ENCODE data around the gene STAU1. TPM values are rescaled to one million over a fixed set of nuclear protein-coding genes. Genes with fewer than 3 reads are reported as not detected.

STAU1 gene
- total RNA-seq, 2 experiments from 2014 or later: 61.4 to 65.8 TPM

GRCh38 chr20:49119988-49120387 lies 68.1 kb downstream of the STAU1 start:
- Mint-ChIP-seq H3K27me3 (no peaks in the 10 kb centered on the region), H3K27ac (no peak overlapping the region), H3K4me1 (ENCODE audit: low read depth) (no peaks in the 10 kb centered on the region), H3K9me3 (no peaks in the 10 kb centered on the region), H3K4me3 (no peak overlapping the region), H3K36me3 (ENCODE audit: low read depth) (peaks cover 94% of the 10 kb centered on the region)
- ATAC-seq (ENCODE audit: poor library complexity) (no peak), DNase-seq (no peak)
- no peak for TF ChIP-seq CTCF (IDR thresholded peaks at IDR 0.05)
- intact Hi-C loops (cut with DNase I, micrococcal nuclease): no loop called here
- no peak overlapping the region for H3K27ac ChIP-seq (ENCODE audit: low read depth in 1 of 2, low read length in 2 of 2)
- POLR2A ChIA-PET: no interaction called here
- no peak overlapping the region for H3K4me3 ChIP-seq (ENCODE audit: low read length)
- CTCF ChIA-PET: no interaction called here
- H3K4me1 ChIP-seq (ENCODE audit: insufficient read depth, low read length): no peaks in the 10 kb centered on the region
- peaks cover 87% of the 10 kb centered on the region for H3K36me3 ChIP-seq (ENCODE audit: insufficient read depth, low read length)
- H3K9me3 ChIP-seq (ENCODE audit: control insufficient read depth in 1 of 2, insufficient read depth in 1 of 2, low read length in 2 of 2): no peaks in the 10 kb centered on the region
- H3K27me3 ChIP-seq (ENCODE audit: control insufficient read depth in 1 of 2, insufficient read depth in 2 of 2, low read length in 2 of 2): no peaks in the 10 kb centered on the region

GRCh38 chr20:49118307-49118706 lies 69.8 kb downstream of the STAU1 start:
- Histone ChIP-seq H3K27ac (ENCODE audit: low read depth in 1 of 2, low read length in 2 of 2) (no peak overlapping the region), H3K4me3 (ENCODE audit: low read length) (no peak overlapping the region), H3K36me3 (ENCODE audit: insufficient read depth, low read length) (peaks cover 88% of the 10 kb centered on the region), H3K4me1 (ENCODE audit: insufficient read depth, low read length) (no peaks in the 10 kb centered on the region), H3K27me3 (ENCODE audit: control insufficient read depth in 1 of 2, insufficient read depth in 2 of 2, low read length in 2 of 2) (no peaks in the 10 kb centered on the region), H3K9me3 (ENCODE audit: control insufficient read depth in 1 of 2, insufficient read depth in 1 of 2, low read length in 2 of 2) (no peaks in the 10 kb centered on the region)
- CTCF ChIA-PET: no interaction called here
- ATAC-seq (ENCODE audit: poor library complexity) (no peak), DNase-seq (no peak)
- POLR2A ChIA-PET: interaction anchor here (0.6 kb wide), 1 partner anchor 58 kb away, joined by 3 read pairs; no protein-coding TSS in a partner anchor
- intact Hi-C loops (cut with DNase I, micrococcal nuclease): no loop called here
- TF ChIP-seq CTCF (IDR thresholded peaks at IDR 0.05): no peak
- no peaks in the 10 kb centered on the region for H3K27me3 Mint-ChIP-seq
- no peaks in the 10 kb centered on the region for H3K9me3 Mint-ChIP-seq
- H3K27ac Mint-ChIP-seq: no peak overlapping the region
- H3K36me3 Mint-ChIP-seq (ENCODE audit: low read depth): peaks cover 96% of the 10 kb centered on the region
- no peaks in the 10 kb centered on the region for H3K4me1 Mint-ChIP-seq (ENCODE audit: low read depth)
- H3K4me3 Mint-ChIP-seq: no peak overlapping the region

GRCh38 chr20:49115564-49115963 lies 72.6 kb downstream of the STAU1 start:
- H3K4me3 Mint-ChIP-seq: no peak overlapping the region
- no peak overlapping the region for H3K27ac Mint-ChIP-seq
- Histone ChIP-seq H3K4me1 (ENCODE audit: insufficient read depth, low read length) (no peaks in the 10 kb centered on the region), H3K4me3 (ENCODE audit: low read length) (no peak overlapping the region), H3K27ac (ENCODE audit: low read depth in 1 of 2, low read length in 2 of 2) (no peak overlapping the region), H3K9me3 (ENCODE audit: control insufficient read depth in 1 of 2, insufficient read depth in 1 of 2, low read length in 2 of 2) (no peaks in the 10 kb centered on the region), H3K36me3 (ENCODE audit: insufficient read depth, low read length) (peaks cover 83% of the 10 kb centered on the region), H3K27me3 (ENCODE audit: control insufficient read depth in 1 of 2, insufficient read depth in 2 of 2, low read length in 2 of 2) (no peaks in the 10 kb centered on the region)
- no peak for ATAC-seq (ENCODE audit: poor library complexity)
- H3K27me3 Mint-ChIP-seq: no peaks in the 10 kb centered on the region
- POLR2A ChIA-PET: no interaction called here
- peaks cover 88% of the 10 kb centered on the region for H3K36me3 Mint-ChIP-seq (ENCODE audit: low read depth)
- no peaks in the 10 kb centered on the region for H3K4me1 Mint-ChIP-seq (ENCODE audit: low read depth)
- no peaks in the 10 kb centered on the region for H3K9me3 Mint-ChIP-seq
- no peak for DNase-seq
- intact Hi-C loops (cut with DNase I, micrococcal nuclease): no loop called here
- CTCF ChIA-PET: no interaction called here
- no peak for TF ChIP-seq CTCF (IDR thresholded peaks at IDR 0.05)

Data from CD4-positive, alpha-beta T cell (primary cell).